Measurements from ENCODE around the gene DBET.
"Not testable (repeated sequence)": the region's sequence is repeated elsewhere in the genome, so short reads cannot be mapped to it uniquely, and the experiment has no call there.

Gene DBET

GRCh38 chr4:190064342-190064741, at the start of gene DBET:
Gene DBET (plus strand): TSS chr4:190064502.
- not testable (repeated sequence) for H3K4me1 Mint-ChIP-seq; H3K36me3 Mint-ChIP-seq; H3K9me3 Mint-ChIP-seq; H3K27ac Mint-ChIP-seq; ATAC-seq; DNase-seq (ENCODE audit: low spot score in 2 of 2); H3K4me3 Mint-ChIP-seq

GRCh38 chr4:190014771-190015537, 49.3 kb upstream of the DBET start:
- peak overlapping the region; percentile 38 for H3K4me3 Mint-ChIP-seq
- peaks cover 29% of the 10 kb centered on the region for H3K4me1 Mint-ChIP-seq
- no peaks in the 10 kb centered on the region for H3K9me3 Mint-ChIP-seq
- DNase-seq (ENCODE audit: low spot score in 2 of 2) (peak in 1 of 2 donors; percentile 56), ATAC-seq (peak; percentile 77)
- peaks cover 17% of the 10 kb centered on the region for H3K36me3 Mint-ChIP-seq
- H3K27ac Mint-ChIP-seq: no peak overlapping the region

GRCh38 chr4:190015538-190016368, 48.5 kb upstream of the DBET start:
- DNase-seq (ENCODE audit: low spot score in 2 of 2) (no peak), ATAC-seq (no peak)
- Mint-ChIP-seq H3K36me3 (peaks cover 19% of the 10 kb centered on the region), H3K27ac (no peak overlapping the region), H3K4me1 (peaks cover 37% of the 10 kb centered on the region), H3K4me3 (peak overlapping the region; percentile 38), H3K9me3 (no peaks in the 10 kb centered on the region)

DNA sequence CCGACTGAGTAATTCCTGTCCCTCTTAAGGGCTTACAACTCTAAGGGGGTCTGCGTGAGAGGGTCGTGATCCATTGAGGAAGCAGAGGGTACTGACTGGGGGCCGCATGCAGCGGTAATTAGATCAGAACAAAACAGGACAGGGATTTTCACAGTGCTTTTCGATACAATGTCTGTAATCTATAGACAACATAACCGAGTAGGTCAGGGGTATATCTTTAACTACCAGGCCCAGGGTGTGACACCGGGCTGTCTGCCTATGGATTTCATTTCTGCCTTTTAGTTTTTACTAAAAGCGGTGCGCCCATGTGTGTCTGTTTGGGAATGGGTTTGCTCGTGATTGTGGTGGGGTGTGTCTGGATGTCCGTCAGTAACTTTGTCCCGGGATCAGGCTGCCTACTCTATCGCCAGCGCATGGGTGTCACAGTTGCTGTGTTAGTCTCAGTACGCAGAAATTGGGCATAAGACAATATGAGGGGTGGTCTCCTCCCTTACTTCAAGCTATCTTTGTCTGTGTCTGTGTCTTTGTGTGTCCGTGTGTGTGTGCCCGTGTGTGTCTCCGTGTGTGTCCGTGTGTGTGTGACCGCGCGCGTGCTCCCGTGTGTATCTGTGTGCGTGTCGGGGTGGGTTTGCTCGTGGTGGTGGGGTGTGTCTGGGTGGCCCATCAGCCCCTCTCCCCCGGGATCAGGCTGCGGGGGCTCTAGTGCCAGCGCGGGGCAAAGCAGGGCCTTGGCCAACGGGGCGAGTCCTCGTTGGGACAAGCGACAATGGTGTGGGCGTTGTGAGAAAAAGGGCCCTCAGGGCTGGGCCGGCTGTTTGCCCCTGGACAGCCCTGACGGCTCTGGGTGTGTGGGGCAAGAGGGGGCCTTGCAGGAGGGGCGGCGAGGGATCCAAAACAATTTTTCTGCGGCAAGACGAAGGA, 47.7 kb upstream of the DBET start:
- H3K36me3 Mint-ChIP-seq: peaks cover 27% of the 10 kb centered on the region
- DNase-seq (ENCODE audit: low spot score in 2 of 2): no peak
- no peak for ATAC-seq
- no peak overlapping the region for H3K27ac Mint-ChIP-seq
- no peaks in the 10 kb centered on the region for H3K9me3 Mint-ChIP-seq
- peak overlapping the region; percentile 38 for H3K4me3 Mint-ChIP-seq
- H3K4me1 Mint-ChIP-seq: peaks cover 43% of the 10 kb centered on the region

- H3K27ac Mint-ChIP-seq: no peak overlapping the region
Observed at GRCh38 chr4:190017357-190018200, 46.7 kb upstream of the DBET start.

DNA sequence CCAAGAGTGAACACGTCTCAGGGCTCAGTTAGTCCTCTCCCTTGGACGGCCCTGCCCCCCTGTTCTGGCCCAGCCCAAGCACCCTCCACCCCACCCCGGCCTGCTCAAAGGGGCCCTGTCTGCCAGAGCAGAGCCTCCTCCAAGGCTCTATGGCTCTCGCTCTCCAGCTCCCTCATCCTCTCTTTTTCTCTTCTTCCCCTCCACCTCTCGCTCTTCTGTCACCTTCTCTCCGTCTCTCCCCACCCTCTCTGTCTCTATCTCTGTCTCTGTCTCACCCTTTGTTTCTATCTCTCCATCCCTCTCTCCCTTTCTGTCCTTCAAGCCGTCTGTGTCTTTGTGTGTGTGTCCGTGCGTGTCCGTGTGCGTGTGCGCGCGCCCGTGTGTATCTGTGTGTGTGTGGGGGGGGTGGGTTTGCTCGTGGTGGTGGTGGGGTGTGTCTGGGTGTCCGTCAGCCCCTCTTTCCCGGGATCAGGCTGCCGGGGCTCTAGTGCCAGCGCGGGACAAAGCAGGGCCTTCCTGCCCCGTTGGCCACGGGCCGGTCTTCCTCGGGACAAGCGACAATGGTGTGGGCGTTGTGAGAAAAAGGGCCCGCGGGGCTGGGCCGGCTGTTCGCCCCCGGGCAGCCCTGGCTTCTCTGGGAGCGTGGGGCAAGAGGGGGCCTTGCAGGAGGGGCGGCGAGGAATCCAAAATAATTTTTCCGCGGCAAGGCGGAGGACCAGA, 45.9 kb upstream of the DBET start:
- Mint-ChIP-seq H3K27ac (no peak overlapping the region), H3K4me1 (peaks cover 43% of the 10 kb centered on the region), H3K9me3 (no peaks in the 10 kb centered on the region), H3K36me3 (peaks cover 27% of the 10 kb centered on the region), H3K4me3 (no peak overlapping the region)
- DNase-seq (ENCODE audit: low spot score in 2 of 2) (no peak), ATAC-seq (no peak)

More at GRCh38 chr4:190017357-190018200, 46.7 kb upstream of the DBET start:
- DNase-seq (ENCODE audit: low spot score in 2 of 2): no peak
- Mint-ChIP-seq H3K9me3 (no peaks in the 10 kb centered on the region), H3K4me3 (no peak overlapping the region), H3K4me1 (peaks cover 43% of the 10 kb centered on the region), H3K36me3 (peaks cover 27% of the 10 kb centered on the region)
- no peak for ATAC-seq

GRCh38 chr4:190019023-190019858, 45.1 kb upstream of the DBET start:
- H3K9me3 Mint-ChIP-seq: no peaks in the 10 kb centered on the region
- H3K4me3 Mint-ChIP-seq: peak overlapping the region; percentile 68
- peak overlapping the region; percentile 18 for H3K27ac Mint-ChIP-seq
- DNase-seq (ENCODE audit: low spot score in 2 of 2) (no peak), ATAC-seq (no peak)
- peaks cover 43% of the 10 kb centered on the region for H3K4me1 Mint-ChIP-seq
- peaks cover 27% of the 10 kb centered on the region for H3K36me3 Mint-ChIP-seq

- peak overlapping the region; percentile 68 for H3K4me3 Mint-ChIP-seq
- H3K27ac Mint-ChIP-seq: peak overlapping the region; percentile 18
- not testable (repeated sequence) for H3K9me3 Mint-ChIP-seq; DNase-seq (ENCODE audit: low spot score in 2 of 2); ATAC-seq
- peaks cover 27% of the 10 kb centered on the region for H3K36me3 Mint-ChIP-seq
- peaks cover 43% of the 10 kb centered on the region for H3K4me1 Mint-ChIP-seq
Observed at GRCh38 chr4:190019859-190020463, 44.3 kb upstream of the DBET start.

DNA sequence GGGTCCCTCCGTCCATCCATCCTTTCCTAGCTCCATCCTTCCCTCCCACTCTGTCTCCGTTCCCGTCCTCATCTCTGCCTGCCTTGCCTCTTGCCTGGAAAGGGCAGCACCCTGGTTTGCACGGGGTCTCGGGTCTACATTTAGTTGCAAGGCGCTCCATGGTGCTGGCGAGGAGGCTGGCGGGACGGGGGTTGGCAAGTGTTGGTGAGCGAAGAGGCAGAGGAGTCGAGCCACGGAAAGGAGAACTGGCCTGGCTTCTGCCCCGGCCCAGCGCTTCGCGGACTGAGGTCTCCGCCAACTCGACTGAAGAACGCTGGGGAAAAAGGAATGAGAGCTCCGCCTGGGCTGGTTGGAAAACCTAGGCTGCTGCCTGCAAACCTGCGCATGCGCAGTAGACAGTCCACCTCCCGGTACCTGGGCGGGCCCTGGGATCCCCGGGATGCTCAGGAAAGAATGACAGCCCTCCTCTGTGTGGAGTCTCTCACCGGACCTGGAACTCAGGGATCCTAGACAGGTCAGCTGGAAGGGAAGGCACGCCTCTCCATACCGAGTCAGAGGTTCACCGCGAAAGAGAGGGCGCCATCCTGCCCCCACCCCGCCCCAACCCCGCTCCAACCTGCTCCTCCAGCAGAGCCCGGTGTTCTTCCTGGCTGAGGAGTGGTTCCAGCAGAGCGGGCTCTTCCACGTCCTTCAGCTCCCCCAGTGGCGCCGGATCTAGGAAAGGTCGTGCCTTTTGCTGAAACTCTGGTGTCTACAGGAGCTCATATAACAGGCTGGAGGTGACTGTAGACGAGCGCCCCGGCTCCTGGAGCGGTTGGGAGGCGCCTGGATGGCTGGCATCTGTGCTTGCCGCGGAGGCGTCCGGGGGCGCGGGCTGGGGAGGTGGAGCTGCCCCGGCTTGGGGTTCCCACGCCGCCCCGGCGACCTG, 43.2 kb upstream of the DBET start:
- peak in 1 of 2 donors; percentile 74 for DNase-seq (ENCODE audit: low spot score in 2 of 2)
- Mint-ChIP-seq H3K27ac (peak overlapping the region; percentile 43), H3K4me1 (peaks cover 35% of the 10 kb centered on the region), H3K4me3 (peak overlapping the region; percentile 68), H3K9me3 (no peaks in the 10 kb centered on the region), H3K36me3 (peaks cover 27% of the 10 kb centered on the region)
- peak; percentile 35 for ATAC-seq

GRCh38 chr4:190021973-190022372, 42.3 kb upstream of the DBET start:
- H3K4me3 Mint-ChIP-seq; H3K27ac Mint-ChIP-seq; DNase-seq (ENCODE audit: low spot score in 2 of 2); ATAC-seq; H3K9me3 Mint-ChIP-seq: not testable (repeated sequence)
- Mint-ChIP-seq H3K36me3 (peaks cover 27% of the 10 kb centered on the region), H3K4me1 (peaks cover 32% of the 10 kb centered on the region)

DNA sequence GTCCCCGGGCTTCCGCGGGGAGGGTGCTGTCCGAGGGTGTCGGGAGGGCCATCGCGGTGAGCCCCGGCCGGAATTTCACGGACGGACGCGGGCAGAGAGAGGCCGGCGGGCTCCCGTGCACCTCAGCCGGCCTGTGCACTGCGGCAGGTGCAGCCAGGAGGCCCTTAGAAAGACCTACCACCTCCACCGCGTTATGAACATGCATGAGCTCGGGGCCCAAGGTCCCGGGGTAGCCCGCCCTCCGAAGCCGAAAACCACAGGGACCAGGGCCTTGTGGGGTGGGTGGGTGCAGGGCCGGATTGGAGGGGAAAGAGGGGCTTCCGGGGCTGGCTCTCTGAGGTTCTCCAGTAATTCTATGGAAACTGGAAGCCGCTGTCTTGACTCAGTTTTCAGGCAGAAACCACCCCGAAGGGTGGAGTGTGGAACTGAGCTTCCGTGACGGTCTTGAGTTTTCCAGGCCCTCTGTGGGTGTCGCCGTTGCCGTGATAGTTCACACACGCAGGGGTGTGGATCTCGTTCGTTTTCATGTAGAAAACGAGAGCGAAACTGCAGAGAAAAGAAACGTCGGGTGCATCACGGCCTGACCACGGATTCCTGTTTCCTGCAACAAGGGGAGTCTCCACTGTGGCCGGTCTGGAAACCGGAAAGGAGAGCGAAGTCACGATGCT, 41.6 kb upstream of the DBET start:
- peak; percentile 71 for ATAC-seq
- not testable (repeated sequence) for H3K9me3 Mint-ChIP-seq; DNase-seq (ENCODE audit: low spot score in 2 of 2); H3K27ac Mint-ChIP-seq
- peaks cover 31% of the 10 kb centered on the region for H3K4me1 Mint-ChIP-seq
- peak overlapping the region; percentile 56 for H3K4me3 Mint-ChIP-seq
- peaks cover 27% of the 10 kb centered on the region for H3K36me3 Mint-ChIP-seq
